Neural cell (in vitro differentiated cells): ENCODE results near the gene CEACAM18.

Source experiments
- TAF1 ChIP-seq: IDR thresholded peaks from 2 replicates; pipeline ENCODE4 v1.6.1; 2012; ENCODE audit warnings: low read depth
- TF ChIP-seq, protein P1 (sequence below): fragments of 450-650 bp; IDR thresholded peaks from 2 replicates; pipeline ENCODE4 v1.5.1; 2014; ENCODE audit warnings: antibody characterized with exemption, mild to moderate bottlenecking, moderate library complexity; ENCODE audit not compliant: poor library complexity, severe bottlenecking

DNA sequence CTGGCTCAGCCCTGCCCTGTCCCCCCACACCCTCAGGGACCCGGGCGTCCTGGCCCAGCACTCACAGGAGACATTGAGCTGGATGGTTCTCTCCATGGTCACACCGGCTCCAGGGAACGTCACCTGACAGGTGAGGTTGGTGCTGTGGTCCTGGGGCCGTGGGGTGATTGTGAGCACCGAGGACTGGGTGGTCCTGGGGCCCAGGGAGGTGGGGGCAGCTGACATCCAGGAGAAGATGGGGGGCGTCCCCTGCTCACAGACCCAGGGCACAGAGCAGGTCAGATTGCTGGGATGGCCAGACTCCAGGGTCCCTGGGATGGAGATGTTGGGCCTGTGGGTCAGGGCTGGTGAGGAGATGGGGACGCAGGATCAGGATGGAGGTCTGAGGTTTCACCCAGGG is 52.3 kb downstream of the CEACAM18 start:
- TF ChIP-seq TAF1: no peak
- TF ChIP-seq, protein P1, sequence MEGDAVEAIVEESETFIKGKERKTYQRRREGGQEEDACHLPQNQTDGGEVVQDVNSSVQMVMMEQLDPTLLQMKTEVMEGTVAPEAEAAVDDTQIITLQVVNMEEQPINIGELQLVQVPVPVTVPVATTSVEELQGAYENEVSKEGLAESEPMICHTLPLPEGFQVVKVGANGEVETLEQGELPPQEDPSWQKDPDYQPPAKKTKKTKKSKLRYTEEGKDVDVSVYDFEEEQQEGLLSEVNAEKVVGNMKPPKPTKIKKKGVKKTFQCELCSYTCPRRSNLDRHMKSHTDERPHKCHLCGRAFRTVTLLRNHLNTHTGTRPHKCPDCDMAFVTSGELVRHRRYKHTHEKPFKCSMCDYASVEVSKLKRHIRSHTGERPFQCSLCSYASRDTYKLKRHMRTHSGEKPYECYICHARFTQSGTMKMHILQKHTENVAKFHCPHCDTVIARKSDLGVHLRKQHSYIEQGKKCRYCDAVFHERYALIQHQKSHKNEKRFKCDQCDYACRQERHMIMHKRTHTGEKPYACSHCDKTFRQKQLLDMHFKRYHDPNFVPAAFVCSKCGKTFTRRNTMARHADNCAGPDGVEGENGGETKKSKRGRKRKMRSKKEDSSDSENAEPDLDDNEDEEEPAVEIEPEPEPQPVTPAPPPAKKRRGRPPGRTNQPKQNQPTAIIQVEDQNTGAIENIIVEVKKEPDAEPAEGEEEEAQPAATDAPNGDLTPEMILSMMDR: no peak
